Posterior vena cava (tissue), 2 donors: ENCODE results near the gene MIR17HG. TPM values are rescaled to one million over a fixed set of nuclear protein-coding genes. Genes with fewer than 3 reads are reported as not detected.
"Not testable (repeated sequence)": the region's sequence is repeated elsewhere in the genome, so short reads cannot be mapped to it uniquely, and the experiment has no call there.

Source experiments
- DNase-seq: peaks from one replicate; pipeline ENCODE4 v3.0.0-alpha.2; 2020; ENCODE audit warnings: low spot score
- intact Hi-C, 2 donors: fragments of 100-400 bp; cut with DNase I; formaldehyde crosslinking; loops; one replicate each; pipeline versions ENCODE4 v1.14.1 to v1.14.2; 2022 to 2023
- long read RNA-seq, 2 donors: library from polyadenylated mRNA; unstranded; transcript quantifications; one replicate each; pipeline ENCODE4 v2.0.0, GENCODE V29; 2020 to 2021
- total RNA-seq, 2 donors: library from RNA; stranded (reverse); fragmentation: NEBNext Ultra II Directional; extraction: Animal tissue kit (Norgen Biotek cat#: 25700); gene quantifications; one replicate each; pipeline ENCODE4 v1.2.1, GENCODE V29; 2021
- donor health status: DM: yes; HTN: yes; CAD: no.
- donor health status: DM: yes; HTN: yes; CAD: no.

MIR17HG gene
- total RNA-seq = 1 to 10 TPM; 2.6 to 3.4 TPM
- long read RNA-seq, donor 1, partial matches to known transcripts = 0 of 1 reads
- long read RNA-seq, donor 1, other reads (novel, unspliced or antisense) = 1 of 1 reads
- long read RNA-seq, donor 2 = 0 reads

DNA sequence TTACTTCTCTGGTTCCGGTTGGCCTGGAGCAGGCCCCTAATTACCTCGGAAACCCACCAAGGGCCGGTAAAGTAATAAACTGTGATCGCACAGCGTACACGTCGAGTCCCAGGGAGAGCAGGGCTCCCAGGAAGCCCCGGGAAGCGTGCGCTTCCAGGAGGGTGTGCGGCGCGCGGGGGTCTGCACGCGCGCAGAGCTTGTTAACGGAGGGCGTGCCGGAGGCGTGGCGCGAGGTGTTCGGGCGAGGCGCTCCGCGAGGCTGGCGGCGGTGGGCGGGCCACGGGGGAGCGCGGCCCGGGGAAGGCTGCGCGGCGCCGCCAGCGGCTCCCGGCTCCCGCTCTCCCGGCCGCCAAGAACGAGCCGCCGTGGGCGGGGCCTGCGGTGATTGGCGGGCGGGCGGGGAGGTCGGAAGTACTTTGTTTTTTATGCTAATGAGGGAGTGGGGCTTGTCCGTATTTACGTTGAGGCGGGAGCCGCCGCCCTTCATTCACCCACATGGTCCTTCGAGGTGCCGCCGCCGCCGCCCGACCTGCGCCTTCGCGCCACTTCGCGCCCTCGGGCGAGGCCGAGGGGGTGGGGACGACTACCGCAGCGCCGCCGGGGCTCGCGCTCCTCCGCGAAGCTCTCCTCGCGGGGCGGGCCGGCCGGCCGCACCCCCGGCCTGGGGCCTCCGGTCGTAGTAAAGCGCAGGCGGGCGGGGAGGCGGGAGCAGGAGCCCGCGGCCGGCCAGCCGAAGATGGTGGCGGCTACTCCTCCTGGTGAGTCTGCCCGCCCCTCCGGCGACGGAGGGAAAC, at the start of gene MIR17HG:
Gene MIR17HG (plus strand): TSS at position 486 of the 794 bp plus-strand sequence.
- intact Hi-C loops = no loop called here
- DNase-seq = peak; percentile 95

DNA sequence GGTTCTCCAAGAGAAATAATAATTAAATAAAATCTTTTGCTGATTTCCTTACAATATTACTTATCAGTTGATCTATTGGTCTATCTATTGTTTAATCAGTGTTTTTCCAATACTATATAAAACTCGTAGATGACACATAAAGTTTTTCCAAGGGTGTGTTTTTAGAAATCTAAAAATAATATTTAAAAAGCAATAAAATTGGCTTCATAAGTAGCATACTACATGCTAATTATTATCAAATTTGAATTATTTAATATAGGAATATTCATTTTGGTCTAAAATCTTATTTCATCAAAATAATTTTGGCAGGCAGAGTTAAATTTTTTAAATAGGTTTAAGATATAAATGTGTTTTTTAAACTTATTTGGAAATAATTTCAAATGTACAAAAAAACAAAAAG, 49.4 kb upstream of the MIR17HG start:
- DNase-seq = no peak
- intact Hi-C loops = no loop called here

DNA sequence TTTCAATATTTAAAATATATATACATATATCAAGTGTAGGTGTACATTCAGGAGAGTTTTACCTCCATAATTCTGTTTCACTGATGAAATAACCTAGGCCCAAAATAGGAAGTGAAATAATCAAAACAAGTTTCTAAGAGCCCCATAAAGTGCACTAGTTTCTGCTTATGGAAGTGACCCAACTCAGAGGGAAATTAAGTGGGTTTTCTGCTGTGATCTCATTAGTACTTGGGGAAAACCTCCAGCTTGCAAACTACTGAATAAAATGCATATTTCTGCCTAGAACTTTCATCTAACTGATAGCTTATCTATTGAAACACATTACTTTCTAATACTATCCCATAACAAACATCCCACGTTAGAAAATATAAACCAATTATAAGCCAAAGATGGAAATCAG, 45.4 kb upstream of the MIR17HG start:
- intact Hi-C loops = no loop called here
- no peak for DNase-seq

DNA sequence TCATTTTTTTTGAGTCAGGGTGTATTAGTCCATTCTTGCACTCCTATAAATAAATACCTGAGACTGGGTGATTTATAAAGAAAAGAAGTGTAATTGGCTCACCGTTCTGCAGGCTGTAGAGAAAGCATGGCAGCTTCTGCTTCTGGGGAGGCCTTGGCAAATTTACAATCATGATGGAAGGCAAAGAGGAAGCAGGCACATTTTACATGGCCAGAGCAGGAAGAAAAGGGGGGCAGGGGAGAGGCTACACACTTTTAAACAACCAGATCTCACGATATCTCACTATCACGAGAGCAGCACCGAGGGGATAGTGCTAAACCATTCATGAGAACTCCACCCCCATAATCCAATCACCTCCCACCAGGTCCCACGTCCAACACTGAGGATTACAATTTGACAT, 44.5 kb upstream of the MIR17HG start:
- intact Hi-C loops = no loop called here

DNA sequence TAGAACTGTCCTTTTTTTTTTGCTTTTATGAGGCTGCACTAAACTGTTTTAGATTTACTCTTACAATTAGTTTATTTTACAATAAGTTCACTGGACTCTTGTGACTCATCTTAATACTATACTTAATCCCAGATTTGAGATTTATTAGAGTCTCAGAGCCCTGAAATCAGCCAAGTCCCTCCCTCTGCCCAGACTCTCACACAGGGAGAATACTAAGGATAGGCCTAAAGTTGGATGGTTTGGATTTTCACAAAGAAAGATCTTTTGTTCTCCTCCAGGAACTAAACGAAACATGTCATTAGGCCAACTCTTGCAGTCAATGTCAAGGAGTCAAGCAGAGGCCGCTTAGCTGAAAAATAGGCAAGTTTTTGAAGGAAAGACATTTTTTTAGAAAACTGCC, 42.7 kb upstream of the MIR17HG start:
- DNase-seq = no peak
- intact Hi-C loops = no loop called here

More for the DNA sequence above, 44.5 kb upstream of the MIR17HG start:
- no peak for DNase-seq

DNA sequence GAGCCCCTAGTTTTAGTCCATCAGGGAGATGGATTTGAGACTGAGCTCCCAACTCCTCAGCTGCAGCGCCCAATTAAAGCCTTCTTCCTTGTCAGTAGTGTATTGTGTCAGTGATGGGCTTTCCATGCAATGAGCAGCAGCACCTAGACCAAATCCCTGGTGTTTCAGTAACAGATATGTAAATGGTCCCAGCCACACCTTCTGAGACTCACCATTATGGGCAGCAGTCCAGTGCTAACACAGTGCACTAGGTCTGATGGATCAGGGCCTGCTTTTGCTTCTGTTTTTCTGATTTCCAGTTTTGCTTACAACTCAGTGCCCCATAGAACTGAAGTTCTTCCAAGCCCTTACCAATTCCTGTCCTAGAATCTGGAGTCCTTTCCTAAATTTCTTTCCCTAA, 41.8 kb upstream of the MIR17HG start:
- DNase-seq = no peak
- intact Hi-C loops = no loop called here

DNA sequence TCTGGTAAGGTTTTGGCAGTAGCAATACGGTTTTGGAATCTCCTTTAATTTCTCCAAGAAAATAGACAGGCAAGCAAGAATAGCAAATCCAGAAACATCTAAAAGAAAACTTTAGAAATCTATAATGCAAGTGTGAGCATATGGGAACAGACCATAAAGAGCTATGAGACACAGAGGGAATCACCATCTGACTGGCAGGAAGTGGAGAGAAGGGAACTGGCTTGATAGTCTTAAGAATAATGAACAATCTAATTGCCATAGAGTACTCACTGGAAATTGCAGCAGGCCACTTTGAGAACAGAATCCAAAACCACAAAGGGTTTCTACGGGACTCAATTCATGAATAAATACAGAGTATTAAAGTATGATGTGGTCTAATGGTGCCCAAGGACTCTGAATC, 39.6 kb upstream of the MIR17HG start:
- DNase-seq = no peak
- intact Hi-C loops = no loop called here

DNA sequence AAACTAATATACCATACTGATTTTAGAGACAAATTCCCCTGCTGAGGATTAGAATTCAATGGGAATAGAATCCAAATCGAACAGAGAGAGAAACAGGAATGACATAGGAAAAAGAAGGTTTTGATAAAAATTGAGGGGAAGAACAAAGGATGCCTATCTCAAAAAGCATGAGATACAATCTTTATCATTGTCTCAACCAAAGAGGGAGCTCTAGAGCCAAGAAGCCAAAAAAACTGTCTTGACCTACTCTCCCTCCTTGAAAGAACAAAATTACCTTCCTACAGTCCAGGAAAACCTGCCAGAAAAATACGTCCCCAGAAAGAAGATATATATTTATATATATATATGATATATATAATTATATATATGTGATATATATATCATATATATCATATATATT, 39.2 kb upstream of the MIR17HG start:
- DNase-seq = no peak
- intact Hi-C loops = no loop called here

DNA sequence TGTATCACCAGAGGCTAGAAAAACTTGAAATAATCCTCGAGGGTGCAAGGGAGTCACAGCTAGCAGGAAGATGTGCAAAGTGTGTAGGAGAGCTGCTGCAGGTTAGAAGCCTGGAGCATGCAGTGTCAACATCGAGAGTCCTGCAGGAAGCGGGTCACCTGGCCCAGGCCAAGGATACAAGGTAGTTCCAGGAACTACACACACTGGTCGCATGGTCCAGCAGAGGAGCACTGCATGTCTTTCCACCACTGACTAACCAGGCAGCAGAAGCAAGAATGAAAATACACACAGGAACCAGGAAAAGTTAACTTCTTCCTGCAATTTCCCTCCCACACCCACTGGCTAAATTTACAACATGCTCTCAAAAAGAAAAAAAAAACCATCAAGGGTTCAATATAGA, 36.0 kb upstream of the MIR17HG start:
- no peak for DNase-seq
- intact Hi-C loops = no loop called here

DNA sequence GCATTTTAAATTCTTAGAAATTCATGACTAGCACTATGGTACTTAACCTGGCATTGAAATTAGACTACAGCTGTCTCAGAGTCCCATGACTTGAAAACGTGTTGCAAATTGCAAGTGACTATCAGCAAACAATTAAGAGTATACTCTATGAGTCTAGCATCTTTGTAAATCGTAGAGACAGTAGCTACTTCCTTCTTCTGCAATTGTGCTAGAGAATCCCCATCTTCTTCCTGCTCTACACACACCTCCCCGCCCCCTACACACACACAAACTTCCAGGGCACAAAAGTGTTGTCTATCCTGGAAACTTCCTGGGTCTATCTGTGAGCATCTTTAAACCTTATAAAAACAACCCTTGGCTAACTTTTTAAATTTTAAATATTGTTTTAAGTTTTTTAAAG, 35.2 kb upstream of the MIR17HG start:
- no peak for DNase-seq
- intact Hi-C loops = no loop called here

DNA sequence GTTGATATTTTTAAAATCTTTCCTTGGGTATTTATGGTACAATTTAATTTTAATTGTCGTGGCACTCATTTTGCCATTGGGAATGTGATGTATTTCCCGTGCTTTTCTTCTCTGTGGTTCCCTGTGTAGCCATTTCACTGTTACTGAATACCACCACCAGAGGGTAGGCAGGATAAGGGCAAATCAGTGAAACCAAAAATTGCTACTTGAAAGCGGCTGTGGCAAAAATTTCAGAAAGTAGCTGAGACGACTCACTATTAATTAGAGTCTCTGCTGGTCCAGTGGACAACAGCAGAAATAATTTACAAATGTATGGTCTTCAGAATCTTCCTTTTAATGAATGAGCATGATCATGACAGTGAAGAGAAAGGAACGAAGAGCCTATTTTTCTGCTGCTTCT, 34.4 kb upstream of the MIR17HG start:
- intact Hi-C loops = no loop called here
- DNase-seq = no peak

DNA sequence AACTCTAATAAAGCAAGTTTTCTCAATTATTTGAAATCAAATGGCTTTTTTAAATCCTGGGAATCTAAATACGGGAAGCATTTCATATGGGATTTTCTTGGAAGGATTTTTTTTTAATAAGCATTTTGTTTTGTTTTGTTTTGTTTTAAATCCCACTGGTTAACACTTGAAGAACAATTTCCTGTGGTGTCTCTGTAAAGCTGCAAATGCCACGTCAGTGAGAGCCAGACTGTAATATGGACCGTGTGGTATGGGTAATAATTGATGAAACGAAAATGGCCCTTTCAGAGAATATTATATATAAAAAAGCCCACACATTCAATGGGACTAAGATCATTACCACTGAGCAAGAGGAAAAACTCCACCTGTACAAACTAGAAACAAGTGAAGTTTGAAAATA, 33.9 kb upstream of the MIR17HG start:
- no peak for DNase-seq
- intact Hi-C loops = no loop called here

DNA sequence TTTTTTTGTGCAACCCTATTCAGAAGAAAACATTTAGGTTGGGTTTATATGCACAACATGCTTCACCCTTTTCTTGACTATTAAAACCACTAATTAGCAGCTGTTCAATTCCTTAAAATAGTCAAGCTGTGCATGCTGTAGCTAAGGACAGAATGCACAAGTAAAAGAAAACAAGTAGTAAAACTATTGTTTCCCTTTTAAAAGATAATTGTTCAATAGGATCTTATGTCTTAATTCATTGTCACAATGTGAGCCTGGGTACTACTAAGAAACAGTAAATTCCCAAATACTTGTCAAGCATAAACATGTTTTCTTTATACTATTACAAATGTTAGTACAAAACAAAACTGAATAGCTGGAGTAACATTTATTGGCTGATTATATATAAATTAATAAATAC, 32.6 kb upstream of the MIR17HG start:
- intact Hi-C loops = no loop called here
- no peak for DNase-seq

DNA sequence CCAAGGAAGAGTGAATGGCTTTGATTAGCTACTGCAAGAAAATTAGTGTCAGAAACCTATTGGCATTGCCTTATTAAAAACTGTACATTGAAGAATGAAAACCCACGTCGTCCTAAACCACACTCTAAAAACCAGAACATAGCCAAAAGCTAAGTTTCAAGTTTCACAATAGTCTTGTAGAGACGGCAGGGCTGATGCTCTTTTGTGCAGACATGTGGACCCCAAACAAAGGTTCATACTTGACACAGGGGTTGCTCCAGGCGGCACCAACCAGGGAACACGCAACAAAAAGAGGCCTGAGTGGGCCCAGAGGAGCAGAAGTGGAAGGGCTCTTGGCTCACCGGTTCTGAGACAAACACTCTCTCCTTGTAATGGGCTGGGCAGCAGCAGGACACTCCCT, 28.6 kb upstream of the MIR17HG start:
- intact Hi-C loops = no loop called here
- DNase-seq = no peak

DNA sequence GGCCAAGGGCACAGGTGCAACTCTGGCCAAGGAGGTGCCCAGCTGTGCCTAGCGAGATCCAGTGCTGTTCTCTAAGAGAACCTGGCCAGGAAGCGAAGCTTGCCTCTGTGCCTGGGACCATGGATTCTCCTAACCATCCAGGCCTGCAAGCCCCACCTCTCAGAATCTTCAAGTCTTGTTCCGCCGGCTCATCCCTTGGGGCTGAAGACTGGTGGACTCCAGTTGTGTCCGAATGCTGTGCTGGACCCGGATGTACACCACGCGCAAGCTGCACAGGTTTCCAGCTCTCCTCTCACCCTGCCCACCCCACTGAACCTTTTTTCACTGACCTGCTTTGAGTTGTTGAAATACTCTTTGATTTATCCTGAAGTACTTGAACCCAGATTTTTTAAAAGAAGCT, 27.5 kb upstream of the MIR17HG start:
- no peak for DNase-seq
- intact Hi-C loops = no loop called here

DNA sequence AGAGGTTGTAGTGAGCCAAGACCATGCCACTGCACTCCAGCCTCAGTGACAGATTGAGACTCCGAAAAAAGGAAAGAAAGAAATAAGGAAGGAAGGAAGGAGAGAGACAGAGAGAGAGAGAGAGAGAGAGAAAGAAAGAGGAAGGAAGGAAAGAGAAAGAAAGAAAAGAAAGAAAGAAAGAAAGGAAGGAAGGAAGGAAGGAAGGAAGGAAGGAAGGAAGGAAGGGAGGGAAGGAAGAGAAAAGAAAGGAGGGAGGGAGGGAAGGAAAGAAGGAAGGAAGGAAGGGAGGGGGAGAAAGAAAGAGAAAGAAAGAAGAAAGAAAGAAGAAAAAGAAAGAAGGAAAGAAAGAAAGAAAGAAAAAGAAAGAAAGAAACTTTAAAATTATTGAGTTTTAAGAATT, 26.5 kb upstream of the MIR17HG start:
- intact Hi-C loops, DNase-seq: not testable (repeated sequence)

DNA sequence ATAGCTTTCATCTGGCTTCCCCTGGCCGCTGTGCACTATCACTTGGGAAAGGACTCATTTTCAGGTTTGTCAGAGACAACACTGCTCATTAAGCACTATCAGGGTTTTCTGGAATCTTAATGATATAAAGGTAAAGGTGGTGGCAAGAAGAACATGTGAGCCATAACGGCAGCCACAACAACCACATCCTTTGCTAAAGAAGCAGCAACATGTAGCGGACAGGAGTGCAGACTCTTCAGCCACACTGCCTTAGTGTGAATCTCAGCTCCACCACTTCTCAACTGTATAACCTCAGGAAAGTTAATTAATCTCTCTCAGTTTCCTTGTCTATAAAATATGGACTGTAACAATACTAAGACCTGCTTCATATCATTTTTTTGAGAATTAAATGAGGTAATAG, 24.1 kb upstream of the MIR17HG start:
- no peak for DNase-seq
- intact Hi-C loops = no loop called here

DNA sequence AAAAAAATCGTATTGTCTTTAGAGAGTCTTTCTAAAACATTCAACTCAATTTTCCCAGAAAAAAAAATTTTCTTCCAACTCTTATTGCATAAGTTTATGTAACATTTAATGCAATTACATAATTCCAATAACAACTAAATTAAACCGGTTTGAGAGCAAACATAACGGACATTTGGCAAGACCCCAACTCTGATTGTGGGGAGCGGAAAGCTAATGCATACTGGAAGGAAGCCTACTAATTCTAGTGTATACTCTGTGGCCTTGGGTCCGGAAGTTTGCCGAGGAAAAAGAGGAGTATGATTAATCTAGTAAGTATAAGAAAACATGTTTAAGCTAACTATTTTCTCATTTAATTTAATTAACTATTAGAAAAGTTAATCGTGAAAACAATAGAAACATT, 21.3 kb upstream of the MIR17HG start:
- intact Hi-C loops = no loop called here
- no peak for DNase-seq

DNA sequence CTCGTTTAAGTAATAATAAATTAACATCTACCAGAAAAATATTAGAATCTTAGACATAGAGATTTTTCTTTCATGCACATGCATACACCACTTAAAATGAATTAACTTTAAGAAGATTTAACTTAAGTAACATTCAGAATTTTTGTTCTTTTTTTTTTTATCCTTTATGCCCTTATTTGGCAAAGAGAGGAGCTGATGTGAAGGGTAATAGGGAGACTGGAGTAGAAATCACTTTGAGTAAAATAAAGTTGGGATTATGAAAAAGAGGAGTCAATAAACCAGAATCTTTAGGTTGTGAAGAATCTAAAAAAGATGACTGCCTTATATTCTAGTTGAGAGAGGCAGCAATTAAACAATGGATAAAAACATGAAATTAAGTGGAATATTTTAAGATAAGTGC, 18.8 kb upstream of the MIR17HG start:
- intact Hi-C loops = no loop called here
- DNase-seq = no peak

DNA sequence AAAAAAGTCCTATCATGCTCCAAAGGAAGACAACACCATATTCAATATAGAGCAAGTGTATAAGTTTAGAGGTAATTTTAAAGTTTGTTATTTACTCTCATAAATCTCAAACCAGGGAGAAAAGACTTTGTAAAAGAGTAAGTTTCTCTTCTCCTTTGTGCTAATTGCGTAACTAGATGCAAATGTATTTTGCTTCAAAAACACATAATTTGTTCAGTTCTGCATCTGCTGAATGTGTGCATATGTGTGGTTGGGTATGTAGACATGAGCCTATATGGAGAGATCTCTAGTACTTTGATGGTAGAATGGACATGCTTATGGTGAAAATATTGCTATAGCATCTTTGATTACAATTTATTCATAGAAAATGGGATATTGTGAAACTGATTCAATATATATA, 17.8 kb upstream of the MIR17HG start:
- intact Hi-C loops = no loop called here
- DNase-seq = no peak

DNA sequence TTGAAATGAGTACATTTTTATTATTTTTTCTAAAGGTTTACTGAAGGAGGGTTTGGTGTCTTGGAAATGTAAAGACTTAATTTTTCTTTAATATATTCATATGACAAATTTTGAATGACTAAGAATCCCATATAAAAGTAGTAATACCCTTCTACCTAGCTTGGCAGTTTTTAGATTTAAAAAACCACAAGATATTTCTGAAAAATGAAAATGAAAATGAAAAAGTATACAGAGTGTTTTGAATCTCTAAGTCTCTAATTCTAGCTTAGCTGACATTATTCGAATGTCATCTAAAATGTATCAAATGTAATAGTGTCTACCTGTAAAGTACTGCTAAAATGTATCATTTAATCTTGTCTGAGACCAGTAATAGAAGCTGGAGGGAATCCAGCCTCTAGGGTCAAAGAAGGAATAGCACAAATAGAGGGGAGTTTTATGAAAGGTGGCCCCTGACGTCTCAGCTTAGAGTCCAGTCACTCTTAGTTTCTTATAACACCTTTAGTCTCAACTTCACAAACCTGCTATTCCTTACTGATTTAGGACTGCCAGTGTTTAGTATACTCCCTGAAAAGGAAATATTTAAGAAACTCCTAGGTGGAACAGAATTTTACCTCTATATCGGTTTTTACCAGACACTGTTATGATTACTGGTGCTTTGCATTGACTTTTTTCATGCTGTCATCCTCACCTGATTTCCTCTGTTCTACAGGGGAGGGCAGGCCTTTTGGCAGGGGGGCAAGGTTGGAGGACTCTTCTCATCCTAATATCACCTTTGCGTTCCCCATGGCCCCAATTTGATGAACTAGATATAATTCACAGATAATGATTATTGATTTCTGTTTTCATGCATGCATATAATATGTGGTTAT, 16.2 kb upstream of the MIR17HG start:
- intact Hi-C loops = no loop called here
- no peak for DNase-seq
